CD1c-positive myeloid dendritic cell (primary cell): ENCODE results near the gene TSTD1.
"Not testable (repeated sequence)": the region's sequence is repeated elsewhere in the genome, so short reads cannot be mapped to it uniquely, and the experiment has no call there.

Experiments
- DNase-seq: peaks from one replicate; pipeline ENCODE4 v3.0.0-alpha.2; 2016; ENCODE audit errors: extremely low spot score

Gene TSTD1

GRCh38 chr1:161037661-161038522 lies 872 bp downstream of the TSTD1 start:
- DNase-seq = no peak

- DNase-seq = no peak
These were observed 5.0 kb downstream of the TSTD1 start for GRCh38 chr1:161033751-161034150.

DNA sequence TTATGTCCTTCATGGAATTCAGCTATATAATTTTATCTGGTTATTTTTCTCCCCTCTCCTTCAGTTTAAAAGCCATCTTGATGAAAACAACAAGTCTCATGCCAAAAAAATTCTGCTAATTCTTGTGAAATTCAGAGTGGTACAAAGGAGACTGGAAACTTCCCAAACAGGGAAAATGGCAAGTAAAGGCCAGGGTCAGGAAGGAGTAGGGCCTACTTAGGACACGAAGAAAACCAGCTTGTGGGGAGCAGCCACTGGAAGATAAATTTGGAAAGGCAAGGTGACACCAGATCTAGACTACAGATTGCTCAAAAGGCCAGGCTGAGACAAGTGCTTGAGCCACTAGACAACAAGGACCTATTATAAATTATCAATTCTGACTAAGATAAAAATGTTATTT lies 6.4 kb downstream of the TSTD1 start:
- DNase-seq = no peak

DNA sequence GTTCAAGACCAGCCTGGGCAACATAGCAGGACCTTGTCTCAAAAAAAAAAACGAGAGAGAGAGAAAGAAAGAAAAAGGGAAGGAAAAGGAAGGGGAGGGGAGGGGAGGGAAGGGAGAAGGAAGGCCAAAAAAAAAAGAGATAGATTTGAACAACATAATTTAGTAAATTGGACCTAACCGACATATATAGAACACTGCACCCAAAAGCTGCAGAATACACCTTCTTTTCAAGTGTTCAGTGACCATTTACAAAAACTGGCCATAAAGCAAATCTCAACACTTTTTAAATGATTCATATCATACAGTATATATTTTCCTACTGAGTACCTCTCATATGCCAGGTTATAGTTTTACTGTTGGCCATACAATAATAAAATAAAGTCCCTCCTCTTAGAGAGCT lies 6.9 kb downstream of the TSTD1 start:
- DNase-seq = no peak

DNA sequence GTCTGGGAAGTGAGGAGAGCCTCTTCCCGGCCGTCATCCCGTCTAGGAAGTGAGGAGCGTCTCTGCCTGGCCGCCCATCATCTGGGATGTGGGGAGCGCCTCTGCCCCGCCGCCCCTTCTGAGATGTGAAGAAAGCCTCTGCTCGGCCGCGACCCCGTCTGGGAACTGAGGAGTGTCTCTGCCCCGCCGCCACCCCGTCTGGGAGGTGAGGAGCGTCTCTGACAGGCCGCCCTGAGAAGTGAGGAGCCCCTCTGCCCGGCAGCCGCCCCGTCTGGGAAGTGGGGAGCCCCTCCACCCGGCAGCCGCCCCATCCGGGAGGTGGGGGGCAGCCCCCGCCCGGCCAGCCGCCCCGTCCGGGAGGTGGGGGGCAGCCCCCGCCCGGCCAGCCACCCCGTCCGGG lies 9.3 kb downstream of the TSTD1 start:
- not testable (repeated sequence) for DNase-seq

GRCh38 chr1:161026954-161027353 lies 11.8 kb downstream of the TSTD1 start:
- not testable (repeated sequence) for DNase-seq

DNA sequence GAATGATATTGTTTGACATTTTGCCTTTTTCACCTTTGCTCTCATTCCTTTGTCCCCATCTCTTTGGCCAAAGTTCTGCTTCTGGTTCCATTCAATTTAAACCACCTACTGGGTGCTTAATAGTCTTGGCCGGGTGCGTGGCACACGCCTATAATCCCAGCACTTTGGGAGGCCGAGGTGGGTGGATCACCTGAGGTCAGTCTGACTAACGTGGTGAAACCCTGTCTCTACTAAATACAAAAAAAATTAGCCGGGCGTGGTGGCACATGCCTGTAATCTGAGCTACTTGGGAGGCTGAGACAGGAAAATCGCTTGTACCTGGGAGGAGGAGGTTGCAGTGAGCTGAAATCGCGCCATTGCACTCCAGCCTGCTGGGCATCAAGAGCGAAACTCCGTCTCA lies 16.3 kb downstream of the TSTD1 start:
- DNase-seq = not testable (repeated sequence)

DNA sequence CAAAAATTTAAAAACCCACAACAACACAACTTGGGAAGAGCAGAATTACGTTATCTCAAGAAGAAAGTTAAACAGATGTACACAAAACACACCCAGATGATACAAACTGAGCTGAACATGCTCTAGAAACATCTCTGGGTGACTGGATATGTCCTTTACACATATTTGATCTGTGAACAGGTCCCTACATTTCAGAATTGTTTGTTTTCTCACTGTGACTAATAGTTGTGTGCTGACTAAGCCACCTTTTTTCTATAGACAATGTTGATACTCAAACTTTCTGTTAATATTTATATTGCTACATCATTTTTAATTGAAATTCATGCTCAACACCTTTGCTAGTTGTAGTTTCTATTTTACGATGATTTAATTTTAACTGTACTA lies 16.8 kb downstream of the TSTD1 start:
- no peak for DNase-seq

DNA sequence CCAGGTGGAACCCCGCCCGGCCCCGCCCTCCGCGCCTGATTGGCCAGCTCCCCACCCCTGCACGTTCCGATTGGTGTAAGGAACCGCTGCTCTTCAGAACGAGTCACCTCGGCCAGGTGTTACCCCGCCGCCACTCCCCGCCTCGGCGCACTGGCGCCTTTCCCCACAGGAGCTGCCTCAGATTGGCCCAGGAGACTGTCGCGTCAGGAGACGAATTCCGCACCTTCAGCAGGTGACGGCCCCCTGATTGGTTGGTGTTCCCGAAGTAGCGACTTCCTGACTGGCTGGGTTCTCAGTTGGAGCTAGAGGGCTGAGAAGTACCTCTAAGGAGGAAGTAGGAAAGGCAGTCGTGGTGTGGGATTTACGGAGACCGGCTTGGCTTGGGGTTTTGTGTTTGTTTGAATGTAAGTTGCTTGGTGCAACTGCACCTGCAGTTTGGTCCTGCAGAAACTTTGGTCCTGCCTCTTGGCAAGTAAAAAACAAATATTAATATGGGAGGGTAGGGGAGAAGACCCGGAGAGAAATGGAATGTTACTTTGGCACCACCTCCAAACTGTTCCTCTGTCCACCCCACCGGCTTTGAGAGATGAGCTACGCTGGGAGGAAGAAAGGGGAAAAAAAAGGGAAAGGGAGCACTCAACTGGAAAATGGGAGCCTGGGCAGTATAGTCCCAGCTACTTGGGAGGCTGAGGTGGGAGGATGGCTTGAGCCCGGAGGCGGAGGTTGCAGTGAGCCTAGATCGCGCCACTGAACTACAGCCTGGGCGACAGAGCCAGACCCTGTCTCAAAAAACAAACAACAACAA lies 17.4 kb downstream of the TSTD1 start:
- DNase-seq = peak; percentile 79

DNA sequence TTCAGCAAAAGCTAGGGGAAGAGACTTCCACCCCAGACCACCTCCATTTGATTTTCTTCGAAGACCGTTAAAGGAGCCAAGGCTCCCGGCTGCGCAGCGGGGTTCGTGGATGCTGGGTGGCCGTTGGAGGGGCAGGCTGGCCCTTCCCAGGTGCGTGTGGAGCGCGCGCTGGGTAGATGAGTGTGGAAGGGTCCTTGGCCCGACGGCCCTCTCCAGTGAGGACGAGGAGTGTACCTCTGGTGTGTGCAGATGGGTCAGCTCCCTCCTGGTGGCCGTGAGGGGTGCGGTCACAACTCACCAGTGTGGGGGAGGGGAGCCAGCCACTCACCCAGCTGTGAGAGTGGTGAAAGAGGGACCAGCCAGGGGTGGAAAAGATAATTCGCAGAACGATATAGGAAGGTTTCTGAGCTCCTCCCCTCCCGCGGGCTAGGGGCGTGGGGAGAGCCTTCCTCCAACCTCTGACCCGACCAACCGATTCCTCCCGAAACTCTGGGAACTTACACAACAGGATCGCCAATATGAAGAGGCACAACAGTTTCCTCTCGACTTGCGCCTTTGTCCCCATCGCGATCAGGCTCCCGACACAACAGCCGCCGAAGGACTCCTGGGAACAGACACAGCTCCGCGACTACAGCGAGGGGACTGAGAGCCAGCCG lies 18.1 kb downstream of the TSTD1 start, which contains the start of gene F11R:
TSS of gene F11R (minus strand) at position 644 of the 656 bp plus-strand sequence. CDS start at position 565, 79 bp downstream.
- peak; percentile 64 for DNase-seq

DNA sequence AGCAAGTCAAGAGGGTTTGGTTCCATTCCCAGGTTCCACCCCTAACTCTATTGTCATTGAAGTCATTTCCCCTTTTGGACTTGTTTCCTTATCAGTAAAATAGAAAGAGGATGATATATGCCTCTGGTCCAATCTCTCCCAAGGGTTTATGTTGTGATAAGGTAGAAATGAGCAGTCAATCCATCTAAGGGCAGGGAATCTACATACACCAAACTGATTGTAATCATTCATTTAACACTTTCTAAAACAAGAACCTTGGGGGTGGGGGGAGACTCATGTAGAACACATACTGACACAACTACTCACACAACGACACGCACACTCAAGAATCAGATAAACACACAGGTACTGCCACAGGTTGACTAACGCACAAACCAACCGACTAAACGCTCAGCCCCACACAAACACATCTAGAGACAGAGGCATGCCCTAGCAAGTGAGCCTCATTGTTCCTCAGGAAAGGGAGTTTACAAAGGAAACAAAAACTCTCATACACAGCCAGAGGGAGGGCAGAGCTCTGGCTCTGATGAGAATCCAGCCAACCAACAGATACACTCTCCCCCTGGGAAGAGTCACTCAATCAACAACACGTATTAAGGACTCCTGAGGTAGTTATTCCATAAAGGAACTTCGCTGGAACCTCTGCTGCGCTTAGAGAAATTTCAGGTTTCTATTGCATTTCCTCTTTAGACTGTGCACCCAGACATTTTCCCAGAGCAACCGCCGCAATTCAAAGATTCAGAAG lies 18.8 kb downstream of the TSTD1 start:
- peak; percentile 49 for DNase-seq

DNA sequence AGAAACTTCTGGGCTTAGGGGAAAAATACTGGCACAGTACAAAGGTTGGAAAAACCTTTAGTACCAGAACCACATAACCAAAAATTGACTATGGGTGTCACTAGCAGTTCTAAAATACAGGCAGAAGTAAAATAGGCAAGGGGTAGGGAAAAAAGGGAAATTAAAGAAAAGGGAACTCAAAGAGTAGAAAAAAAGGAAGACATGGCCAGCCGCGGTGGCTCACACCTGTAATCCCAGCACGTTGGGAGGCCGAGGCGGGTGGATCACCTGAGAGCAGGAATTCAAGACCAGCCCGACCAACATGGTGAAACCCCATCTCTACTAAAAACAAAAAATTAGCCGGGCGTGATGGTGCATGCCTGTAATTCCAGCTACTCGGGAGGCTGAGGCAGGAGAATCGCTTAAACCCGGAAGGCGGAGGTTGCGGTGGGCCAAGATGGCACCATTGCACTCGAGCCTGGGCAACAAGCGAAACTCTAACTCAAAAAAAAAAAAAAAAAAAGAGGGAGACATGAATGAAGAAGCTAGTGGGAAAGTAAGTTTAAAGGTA lies 19.6 kb downstream of the TSTD1 start:
- peak; percentile 54 for DNase-seq

DNA sequence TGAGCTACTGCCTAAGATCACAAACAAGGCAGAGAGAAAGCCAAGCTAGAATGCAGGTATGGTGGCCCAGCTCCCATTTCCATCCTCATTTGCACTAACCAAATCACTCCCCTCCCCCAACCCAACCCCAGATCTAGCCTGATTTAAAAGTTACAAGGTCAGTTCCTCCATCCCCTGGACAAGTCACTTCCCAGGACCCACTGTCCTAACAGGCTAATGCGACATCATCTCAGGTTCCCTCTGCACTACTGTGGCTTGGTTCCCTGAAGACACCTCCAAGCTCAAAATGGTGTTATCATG lies 20.2 kb downstream of the TSTD1 start:
- no peak for DNase-seq

- peak; percentile 39 for DNase-seq
These were observed 20.8 kb downstream of the TSTD1 start for GRCh38 chr1:161017756-161018630.

DNA sequence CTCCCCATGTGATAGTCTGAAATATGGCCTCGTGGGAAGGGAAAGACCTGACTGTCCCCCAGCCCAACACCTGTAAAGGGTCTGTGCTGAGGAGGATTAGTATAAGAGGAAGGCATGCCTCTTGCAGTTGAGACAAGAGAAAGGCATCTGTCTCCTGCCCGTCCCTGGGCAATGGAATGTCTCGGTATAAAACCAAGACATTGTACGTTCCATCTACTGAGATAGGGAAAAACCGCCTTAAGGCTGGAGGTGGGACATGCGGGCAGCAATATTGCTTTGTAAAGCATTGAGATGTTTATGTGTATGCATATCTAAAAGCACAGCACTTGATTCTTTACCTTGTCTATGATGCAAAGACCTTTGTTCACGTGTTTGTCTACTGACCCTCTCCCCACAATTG lies 21.6 kb downstream of the TSTD1 start:
- not testable (repeated sequence) for DNase-seq

DNA sequence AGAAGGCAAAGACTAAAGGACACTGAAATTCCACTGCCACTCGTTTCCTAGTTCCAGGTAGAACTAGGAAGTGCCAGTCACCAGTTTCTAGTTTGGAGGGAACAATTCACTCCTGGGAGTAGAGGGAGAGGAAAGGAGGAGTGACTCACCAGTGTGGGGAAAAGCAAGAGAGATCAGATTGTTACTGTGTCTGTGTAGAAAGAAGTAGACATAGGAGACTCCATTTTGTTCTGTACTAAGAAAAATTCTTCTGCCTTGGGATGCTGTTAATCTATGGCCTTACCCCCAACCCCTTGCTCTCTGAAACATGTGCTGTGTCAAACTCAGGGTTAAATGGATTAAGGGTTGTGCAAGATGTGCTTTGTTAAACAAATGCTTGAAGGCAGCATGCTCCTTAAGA lies 22.1 kb downstream of the TSTD1 start:
- DNase-seq = not testable (repeated sequence)

- peak; percentile 89 for DNase-seq
These were observed 25.1 kb downstream of the TSTD1 start for GRCh38 chr1:161013488-161014230.

- peak; percentile 51 for DNase-seq
These were observed 25.7 kb downstream of the TSTD1 start for GRCh38 chr1:161013131-161013487.

- DNase-seq = no peak
These were observed 26.3 kb downstream of the TSTD1 start for GRCh38 chr1:161012420-161012819.
